GM12874 (cell line): ENCODE results near the gene TMEM120B.

Experiments used
- CTCF ChIP-seq: IDR thresholded peaks from 2 replicates; pipeline ENCODE4 v1.5.1; 2011; ENCODE audit warnings: low read depth, mild to moderate bottlenecking, control low read depth, low read length, moderate library complexity; ENCODE audit not compliant: insufficient read depth

TMEM120B gene

GRCh38 chr12:121829250-121829918 is 116.8 kb downstream of the TMEM120B start:
- TF ChIP-seq CTCF, result no peak

- TF ChIP-seq CTCF, result no peak
Observed at GRCh38 chr12:121830134-121830533, 117.6 kb downstream of the TMEM120B start.

- no peak for TF ChIP-seq CTCF
Observed at GRCh38 chr12:121830588-121831265, 118.2 kb downstream of the TMEM120B start.
